IPS-NIHi11 (cell line): ENCODE measurements around the gene FBXL15.

Experiments used
- DNase-seq: peaks from one replicate; pipeline ENCODE4 v3.0.0; 2012; ENCODE audit warnings: mixed read lengths, low spot score

Gene FBXL15

DNA sequence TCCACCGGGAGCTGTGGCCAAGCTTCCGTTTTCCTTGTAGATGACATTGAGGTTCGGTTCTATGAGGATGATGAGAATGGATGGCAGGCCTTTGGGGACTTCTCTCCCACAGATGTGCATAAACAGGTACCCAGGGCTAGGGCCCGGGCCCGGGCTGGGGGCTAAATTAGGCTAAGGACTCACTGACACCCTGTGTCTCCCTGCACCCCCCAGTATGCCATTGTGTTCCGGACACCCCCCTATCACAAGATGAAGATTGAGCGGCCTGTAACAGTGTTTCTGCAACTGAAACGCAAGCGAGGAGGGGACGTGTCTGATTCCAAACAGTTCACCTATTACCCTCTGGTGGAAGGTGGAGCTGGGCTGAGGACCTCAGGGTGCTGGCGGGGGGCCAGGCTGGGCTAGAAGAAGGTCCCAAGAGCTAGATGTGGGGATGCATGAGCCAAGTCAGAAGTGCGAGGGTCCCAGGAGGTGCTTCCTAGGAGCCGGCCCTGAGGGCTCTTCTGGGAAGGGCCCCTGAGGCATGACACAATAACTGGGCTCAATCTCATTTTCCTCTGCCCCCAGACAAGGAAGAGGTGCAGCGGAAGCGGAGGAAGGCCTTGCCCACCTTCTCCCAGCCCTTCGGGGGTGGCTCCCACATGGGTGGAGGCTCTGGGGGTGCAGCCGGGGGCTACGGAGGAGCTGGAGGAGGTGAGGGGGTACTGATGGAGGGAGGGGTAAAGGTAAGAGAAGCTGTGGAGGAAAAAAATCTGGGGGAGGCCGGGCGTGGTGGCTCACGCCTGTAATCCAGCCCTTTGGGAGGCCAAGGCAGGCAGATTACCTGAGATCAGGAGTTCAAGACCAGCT, 22.2 kb upstream of the FBXL15 start:
- no peak for DNase-seq

DNA sequence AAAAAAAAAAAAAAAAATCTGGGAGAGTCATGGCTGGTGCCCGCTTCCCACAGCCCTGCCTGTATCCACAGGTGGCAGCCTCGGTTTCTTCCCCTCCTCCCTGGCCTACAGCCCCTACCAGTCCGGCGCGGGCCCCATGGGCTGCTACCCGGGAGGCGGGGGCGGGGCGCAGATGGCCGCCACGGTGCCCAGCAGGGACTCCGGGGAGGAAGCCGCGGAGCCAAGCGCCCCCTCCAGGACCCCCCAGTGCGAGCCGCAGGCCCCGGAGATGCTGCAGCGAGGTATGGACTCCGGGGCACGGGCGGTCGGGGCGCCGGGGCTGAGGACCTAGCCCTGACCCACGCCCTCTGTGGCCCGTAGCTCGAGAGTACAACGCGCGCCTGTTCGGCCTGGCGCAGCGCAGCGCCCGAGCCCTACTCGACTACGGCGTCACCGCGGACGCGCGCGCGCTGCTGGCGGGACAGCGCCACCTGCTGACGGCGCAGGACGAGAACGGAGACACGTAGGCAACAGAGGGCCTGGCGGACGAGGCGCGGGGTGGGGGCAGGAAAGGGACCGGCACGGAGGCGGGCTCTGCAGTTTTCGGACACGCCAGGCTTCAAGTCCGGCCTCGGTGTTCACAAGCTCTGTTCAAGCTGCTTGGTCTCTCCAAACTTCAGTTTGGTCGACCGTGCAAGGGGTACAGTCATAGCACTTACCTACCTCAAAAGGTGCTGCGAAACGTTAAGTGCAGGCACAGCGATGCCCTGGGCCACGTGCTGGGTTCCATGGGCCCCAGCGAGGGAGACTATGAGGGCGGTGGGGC, 21.2 kb upstream of the FBXL15 start:
- peak; percentile 93 for DNase-seq

DNA sequence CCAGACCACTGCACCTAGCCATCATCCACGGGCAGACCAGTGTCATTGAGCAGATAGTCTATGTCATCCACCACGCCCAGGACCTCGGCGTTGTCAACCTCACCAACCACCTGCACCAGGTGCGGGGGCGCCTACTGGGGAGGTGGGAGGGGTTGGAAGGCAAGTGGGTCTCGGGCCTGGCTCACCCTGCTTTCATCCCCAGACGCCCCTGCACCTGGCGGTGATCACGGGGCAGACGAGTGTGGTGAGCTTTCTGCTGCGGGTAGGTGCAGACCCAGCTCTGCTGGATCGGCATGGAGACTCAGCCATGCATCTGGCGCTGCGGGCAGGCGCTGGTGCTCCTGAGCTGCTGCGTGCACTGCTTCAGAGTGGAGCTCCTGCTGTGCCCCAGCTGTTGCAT, 20.6 kb upstream of the FBXL15 start:
- no peak for DNase-seq

DNA sequence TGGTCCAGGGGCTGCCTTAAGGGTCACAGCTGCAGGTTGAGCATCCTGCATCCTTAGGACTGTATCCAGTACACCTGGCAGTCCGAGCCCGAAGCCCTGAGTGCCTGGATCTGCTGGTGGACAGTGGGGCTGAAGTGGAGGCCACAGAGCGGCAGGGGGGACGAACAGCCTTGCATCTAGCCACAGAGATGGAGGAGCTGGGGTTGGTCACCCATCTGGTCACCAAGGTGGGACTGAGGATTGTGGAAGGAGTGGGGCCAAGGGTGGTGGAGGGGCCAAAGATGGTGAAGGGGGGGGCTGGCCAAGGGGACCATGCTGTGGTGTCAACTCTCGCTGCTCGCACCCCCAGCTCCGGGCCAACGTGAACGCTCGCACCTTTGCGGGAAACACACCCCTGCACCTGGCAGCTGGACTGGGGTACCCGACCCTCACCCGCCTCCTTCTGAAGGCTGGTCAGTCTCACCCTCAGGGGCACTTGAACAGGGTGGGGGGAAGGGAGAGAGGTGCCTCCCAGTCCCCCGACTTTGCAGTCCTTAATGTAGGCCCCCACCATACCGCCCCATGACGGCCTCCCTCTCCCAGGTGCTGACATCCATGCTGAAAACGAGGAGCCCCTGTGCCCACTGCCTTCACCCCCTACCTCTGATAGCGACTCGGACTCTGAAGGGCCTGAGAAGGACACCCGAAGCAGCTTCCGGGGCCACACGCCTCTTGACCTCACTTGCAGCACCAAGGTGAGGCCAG, 19.9 kb upstream of the FBXL15 start:
- DNase-seq, result no peak

DNA sequence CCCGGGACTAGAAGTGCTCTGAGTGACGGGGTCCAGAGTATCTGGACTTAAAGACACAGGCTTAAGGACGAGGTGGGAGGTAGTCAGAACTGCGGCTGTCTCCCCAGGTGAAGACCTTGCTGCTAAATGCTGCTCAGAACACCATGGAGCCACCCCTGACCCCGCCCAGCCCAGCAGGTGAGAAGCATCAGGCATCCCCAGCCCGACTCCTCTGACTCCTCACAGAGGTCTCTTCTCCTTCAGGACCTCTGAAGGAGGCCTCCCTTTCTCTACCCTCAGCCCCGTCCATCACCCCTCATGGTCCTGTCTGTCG, 19.3 kb upstream of the FBXL15 start:
- DNase-seq, result no peak

DNA sequence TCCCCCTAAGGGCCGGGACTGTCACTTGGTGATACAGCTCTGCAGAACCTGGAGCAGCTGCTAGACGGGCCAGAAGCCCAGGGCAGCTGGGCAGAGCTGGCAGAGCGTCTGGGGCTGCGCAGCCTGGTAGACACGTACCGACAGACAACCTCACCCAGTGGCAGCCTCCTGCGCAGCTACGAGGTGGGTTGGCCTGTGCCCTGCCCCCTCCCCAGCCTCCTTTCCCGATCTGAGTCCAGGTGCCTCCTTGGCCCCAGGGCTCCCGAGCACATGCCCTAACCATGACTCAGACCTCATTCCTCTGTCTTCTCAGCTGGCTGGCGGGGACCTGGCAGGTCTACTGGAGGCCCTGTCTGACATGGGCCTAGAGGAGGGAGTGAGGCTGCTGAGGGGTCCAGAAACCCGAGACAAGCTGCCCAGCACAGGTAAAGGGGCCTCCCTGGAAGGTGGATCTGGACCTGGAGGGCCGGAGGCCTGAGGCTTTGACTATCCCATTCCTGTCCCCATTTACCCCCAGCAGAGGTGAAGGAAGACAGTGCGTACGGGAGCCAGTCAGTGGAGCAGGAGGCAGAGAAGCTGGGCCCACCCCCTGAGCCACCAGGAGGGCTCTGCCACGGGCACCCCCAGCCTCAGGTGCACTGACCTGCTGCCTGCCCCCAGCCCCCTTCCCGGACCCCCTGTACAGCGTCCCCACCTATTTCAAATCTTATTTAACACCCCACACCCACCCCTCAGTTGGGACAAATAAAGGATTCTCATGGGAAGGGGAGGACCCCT, 18.7 kb upstream of the FBXL15 start:
- DNase-seq, result no peak

DNA sequence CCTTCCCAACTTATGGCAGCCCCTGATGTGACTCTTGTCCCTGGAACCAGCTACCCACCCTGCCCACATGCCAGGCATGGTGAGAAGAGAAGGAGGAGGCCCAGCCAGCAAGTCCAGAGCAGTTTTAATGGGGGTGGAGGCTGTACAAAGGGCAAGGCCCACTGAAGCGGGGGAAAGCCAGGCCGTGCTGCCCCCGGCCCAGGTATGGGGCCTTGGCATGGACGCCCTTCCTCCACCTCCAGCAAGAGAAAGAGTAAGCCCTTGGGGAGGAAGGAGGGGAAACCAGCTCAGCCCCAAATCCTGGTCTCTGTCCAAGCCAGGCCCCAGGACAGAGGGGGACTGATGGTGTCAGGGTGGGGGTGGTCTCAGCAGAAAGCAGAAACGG, 18.1 kb upstream of the FBXL15 start:
- DNase-seq, result no peak

DNA sequence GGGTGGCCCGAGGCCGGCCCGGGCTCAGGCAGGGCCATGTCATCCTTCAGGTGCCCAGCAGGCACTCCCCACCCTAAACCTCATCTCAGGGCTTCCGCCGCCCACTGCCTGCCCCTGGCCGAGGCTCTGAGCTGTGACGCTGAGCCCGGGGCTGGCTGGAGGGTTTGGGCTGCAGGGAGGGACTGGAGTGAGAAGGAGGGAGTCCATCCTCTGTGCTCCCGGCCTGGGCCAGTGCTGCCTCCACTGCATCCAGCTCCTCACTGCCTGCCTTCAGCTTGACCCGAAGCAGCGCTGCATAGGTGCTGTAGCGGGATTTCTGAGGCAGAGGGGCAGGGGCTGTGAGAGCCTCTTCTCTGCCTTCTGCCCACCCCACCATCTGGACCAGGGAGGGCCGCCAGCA, 17.5 kb upstream of the FBXL15 start:
- no peak for DNase-seq

DNA sequence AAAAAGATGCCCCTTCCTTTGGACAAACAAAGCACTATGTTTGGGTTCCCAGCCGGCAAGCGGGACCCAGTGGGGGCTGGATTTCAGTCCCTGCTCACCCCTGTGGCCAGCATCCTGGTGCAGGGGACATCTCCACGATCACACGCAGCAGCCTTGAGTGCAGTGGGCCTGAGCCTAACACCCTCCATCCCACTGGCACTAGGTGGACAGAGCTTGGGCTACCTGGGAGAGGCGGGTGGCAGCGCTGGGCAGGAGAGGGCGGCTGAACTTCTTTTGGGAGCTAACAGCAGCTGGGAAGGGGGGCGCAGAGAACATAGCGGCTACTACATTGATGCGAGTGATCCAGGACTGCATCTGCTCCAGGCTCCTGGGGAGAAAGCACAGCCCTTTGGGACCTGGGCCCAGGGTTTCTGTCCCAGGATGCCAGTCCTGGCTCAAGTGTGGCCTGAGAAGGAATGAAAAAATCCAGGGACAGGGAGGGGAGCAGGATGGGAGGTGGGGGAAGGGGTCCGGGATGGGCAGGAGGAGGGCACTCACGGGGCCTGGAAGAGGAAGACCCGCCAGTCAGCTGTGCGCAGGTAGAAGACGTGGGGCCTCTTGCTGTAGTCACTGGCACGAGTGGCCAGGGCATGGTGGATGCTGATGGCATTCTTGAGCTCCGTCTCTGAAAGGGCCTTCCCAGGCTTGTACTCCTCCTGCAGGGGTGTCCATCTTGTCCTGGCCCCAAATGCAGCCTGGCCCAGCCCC, 16.1 kb upstream of the FBXL15 start:
- no peak for DNase-seq

DNA sequence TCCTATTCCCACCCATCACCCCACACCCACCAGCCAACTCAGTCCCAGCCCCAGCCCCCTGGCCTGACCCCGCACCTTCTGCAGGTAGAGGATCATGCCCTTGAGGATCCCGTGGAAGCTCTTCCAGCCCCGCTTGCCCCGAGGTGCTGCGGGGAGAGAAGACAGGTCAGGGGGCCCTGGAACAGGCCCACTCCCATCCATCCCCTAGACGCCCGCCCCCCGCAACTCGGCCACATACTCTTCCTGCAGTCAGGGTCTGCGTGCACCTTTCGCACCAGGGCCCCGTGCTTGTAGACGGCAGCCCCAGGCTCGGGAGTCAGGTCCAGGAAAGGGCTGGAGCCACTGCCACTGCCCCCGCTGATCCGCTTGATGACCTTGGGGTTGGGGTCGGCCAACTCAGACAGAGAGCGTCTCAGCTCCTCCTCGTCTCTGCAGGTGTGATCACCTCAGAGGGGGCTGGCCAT, 15.5 kb upstream of the FBXL15 start:
- no peak for DNase-seq

DNA sequence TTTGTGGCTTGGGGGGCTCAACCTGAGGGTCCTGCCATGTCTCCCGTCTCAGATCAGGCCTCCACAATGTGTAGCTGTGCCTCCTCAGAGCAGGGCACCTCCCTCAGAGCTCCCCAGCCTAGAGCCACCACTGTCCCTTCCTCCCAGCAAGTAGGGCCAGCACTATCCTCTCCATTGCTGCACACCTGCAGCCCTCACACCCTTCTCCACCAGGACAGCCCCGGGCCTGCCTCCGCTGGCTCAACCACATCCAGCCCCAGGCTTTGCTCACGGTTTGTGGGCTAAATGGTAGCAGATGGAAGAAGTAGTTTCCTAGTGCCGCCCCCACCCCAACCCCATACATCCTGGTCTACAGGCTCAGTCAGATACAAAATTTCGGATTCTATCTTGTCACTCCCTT, 15.0 kb upstream of the FBXL15 start:
- DNase-seq, result no peak

DNA sequence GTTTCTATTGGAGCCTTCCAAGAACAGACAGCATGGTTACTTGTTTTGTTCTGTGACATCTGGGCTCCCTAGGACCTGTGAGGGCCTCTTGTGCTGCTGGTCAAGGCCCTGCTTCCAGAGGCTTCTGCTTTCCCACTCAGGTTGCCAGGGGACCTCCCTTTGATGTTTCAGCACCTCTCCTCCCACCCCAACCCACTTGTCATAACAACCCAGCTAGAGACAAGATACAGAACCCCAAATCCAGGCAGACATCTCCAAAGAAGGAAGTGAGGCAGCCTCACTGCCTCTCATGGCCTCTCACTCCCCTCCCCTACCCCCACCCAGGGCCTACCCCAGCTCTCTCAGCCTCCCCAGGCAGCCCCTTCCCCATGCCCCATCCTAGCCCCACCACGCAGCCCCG, 13.8 kb upstream of the FBXL15 start:
- DNase-seq, result no peak

DNA sequence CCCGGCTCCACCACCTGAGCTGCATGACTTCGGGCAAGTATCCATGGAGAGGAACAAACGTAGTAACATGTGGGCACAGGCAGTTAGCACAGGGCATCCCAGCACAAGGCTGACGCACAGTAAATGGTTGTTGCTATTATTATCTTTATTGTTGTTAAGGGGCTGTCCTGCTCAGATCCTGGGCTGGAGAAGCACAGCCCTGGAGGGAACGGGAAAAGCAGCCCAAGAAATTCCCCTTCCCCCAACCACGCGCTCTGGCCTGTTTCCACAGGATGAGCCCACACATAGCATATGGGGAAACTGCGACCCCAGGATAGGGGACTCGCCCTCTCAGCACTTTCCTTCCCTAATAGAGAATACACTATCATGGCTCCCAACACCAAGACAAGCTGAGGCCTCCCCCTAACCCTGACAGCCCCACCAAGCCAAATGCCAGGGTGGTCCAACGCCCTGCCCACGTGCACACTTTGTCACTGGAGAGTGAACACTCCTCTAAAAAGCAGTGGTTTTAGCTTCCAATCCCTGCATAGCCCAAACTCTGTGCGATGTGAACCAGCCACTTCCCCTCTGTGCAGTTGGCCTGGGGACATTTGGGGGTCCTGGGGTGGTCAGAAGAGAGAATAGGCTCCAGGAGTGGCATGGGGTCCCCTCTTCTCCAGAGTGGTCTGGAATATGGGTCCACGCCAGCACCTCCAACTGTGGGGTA, 13.1 kb upstream of the FBXL15 start:
- no peak for DNase-seq

DNA sequence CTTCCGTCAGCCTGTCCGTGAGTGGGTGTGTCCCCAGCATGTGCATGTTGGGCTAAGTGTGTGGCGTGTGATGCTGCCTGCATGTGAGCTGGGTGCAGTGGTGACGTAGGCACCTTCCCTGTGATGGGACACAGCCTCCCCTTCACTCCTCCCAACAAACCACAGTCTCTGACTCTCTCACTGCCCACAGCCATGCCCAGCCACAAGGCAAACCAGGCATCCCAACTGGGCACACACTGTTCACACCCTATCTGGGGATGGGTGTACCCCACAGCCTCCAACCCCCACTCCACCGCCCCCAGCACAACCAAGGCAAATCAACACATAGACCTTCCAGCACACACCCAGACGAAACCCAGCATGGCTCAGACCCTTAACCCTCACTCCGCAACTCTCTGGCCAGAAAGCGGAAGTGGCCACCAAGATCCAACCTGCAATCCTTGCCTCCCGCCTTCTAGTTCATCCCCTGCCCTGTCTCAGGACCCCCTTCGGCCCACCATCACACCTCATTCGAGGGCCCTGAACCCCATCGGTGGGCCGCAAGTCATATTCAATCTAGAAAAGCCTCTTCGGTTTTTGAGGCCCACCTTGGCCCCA, 12.4 kb upstream of the FBXL15 start:
- no peak for DNase-seq

DNA sequence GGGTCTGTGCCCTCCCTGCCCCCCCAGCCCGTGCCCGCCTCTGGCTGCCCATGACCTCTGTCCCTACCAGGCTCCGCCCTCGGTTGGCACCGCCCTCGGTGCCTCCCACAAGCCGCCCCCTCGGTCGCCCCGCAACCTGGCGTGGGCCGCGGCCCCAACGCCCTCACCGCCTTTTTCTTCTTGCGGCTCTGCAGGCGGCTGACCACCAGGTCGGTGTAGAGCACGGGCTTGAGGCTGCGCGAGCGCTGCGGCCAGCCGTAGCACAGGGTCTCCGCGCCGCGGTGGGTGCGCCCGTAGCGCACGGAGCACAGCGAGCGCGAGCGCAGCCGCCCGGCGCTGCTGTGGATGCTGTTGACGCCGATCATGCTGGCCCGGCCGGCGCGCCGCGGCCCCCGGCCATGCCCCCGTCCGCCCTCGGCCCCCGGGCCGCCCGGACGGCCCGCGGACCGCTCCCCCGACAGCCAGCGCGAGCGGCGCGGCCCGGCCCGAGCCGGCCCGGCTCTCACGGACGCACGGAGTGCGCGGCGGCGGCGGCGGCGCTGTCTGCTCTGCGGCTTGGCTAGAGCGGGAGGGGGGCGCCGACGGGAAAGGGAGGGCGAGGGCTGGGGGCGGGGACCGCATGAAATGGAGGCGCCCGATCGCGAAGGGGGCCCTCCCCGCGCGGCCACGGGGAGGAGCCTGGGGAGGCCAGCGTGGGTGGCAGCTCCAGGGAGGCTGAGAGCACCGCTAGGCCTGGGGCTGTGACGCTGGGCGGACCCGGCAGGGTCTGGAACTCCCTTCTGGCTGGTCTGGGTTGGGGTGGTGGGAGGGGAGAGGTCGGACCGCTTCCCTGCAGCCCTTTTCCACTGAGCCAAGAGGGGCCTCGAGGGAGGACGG, 11.7 kb upstream of the FBXL15 start:
- peak; percentile 70 for DNase-seq

DNA sequence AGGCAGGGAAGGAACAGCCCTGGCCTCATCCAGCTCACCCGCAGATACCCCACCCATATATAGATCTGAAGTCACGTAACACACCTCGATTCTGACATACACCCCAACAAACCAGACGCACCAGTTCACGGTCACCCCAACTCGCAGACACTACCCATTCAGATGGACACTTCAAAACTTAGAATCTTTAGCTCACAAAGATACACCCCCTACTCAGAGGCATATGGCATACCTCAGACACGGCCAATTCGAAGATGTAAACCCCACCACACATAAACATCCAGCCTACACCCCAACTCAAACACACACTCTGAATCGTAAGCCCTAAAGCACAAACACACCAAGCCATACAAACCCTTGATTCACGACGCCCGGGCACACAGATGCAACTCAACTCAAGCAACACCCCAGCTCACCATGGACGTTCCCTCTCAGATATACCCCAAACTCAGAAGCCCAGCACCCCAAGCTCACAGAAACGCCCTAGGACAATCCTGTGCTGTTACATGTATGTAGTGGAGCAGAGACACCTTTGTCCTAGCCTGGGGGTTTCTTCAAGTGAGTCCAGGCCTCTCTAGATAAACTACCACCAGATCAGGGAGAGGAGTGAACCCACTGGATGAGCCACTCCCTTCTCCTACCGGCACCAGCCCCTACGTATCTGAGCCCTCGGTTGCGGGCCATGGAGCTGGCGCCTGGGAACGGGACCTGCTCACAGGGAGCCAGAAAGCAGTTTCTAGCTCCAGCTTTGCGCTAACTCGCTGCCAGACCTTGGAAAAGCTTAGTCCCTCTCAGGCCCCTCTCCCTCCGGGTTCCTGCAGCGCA, 10.8 kb upstream of the FBXL15 start:
- DNase-seq, result peak; percentile 34

DNA sequence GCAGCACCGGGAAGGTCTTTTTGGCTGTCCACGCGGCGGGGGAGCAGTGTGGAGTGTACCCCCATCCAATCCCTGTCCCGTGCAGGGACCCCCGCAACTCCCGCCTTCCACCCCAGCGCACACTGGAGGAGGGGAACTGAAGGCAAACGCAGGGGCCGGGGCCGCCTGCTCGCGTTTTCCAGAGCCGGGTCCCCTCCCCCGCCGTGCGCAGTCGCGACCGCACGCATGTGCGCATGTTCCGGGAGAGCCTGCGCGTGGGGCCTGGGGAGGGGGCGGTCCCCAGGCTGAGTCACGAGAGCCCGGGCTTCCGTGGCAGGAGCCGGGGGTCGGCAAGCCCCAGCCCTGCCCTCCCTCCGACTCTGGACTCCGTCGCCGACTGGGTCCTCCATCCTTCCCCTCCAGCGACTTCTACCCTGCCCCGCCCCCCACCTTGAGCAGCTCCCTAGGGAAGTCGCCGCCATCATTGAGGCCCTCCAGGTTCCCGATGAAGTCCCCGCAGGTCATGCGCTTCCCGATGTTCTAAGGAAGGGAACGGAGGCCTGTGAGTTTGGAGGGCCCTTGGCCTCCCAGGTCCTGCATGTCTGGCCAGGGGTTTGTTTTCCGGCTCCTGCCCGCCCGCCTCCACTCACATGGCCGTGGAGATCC, 10.1 kb upstream of the FBXL15 start:
- peak; percentile 54 for DNase-seq
